ENCODE measurements around the gene ARMC9.

GRCh38 chr2:231418820-231419640, 220.6 kb downstream of the ARMC9 start:
- TF ChIP-seq ZFP3 (CRISPR knock-in tag; IDR thresholded peaks at IDR 0.05) (no peak), BACH2 (CRISPR knock-in tag; IDR thresholded peaks at IDR 0.05; ENCODE audit: borderline replicate concordance) (no peak), TCF4 (CRISPR knock-in tag; IDR thresholded peaks at IDR 0.05; ENCODE audit: borderline replicate concordance) (no peak), RARB (CRISPR knock-in tag; IDR thresholded peaks at IDR 0.05) (no peak), PPARA (CRISPR knock-in tag; IDR thresholded peaks at IDR 0.05; ENCODE audit: borderline replicate concordance) (no peak), OSR1 (CRISPR knock-in tag; IDR thresholded peaks at IDR 0.05) (no peak), PATZ1 (CRISPR knock-in tag; IDR thresholded peaks at IDR 0.05; ENCODE audit: borderline replicate concordance) (no peak), POU6F1 (CRISPR knock-in tag; IDR thresholded peaks at IDR 0.05; ENCODE audit: borderline replicate concordance, low read depth) (no peak), ESRRG (CRISPR knock-in tag; IDR thresholded peaks at IDR 0.05) (no peak), CREB5 (CRISPR knock-in tag; IDR thresholded peaks at IDR 0.05; ENCODE audit: low read depth) (no peak), ZNF565 (CRISPR knock-in tag; conservative IDR thresholded peaks at IDR 0.05; ENCODE audit: low read depth) (no peak), ARNTL (CRISPR knock-in tag; IDR thresholded peaks at IDR 0.05; ENCODE audit: borderline replicate concordance, low read depth) (no peak), SNAI2 (CRISPR knock-in tag; IDR thresholded peaks at IDR 0.05) (no peak)
